CD14-positive monocyte (primary cell): ENCODE data around the gene POLE. TPM values are rescaled to one million over a fixed set of nuclear protein-coding genes. Genes with fewer than 3 reads are reported as not detected.

Experiments used
- DNase-seq, 3 donors: peaks; one replicate each; pipeline ENCODE4 v3.0.0-alpha.2; 2011 to 2022
- H2AFZ ChIP-seq: 2 replicates; pipeline ENCODE4 v1.6.0; 2012; ENCODE audit warnings: mild to moderate bottlenecking, low read depth, low read length, inconsistent platforms; ENCODE audit not compliant: insufficient read depth, poor library complexity, severe bottlenecking
- H3K27ac ChIP-seq, 2 donors: 1 replicate in 1 of 2; 2 replicates in 1 of 2; pipeline ENCODE4 v1.5.1; 2012 to 2013; ENCODE audit warnings: low read length in 2 of 2, control low read depth in 1 of 2, inconsistent platforms in 1 of 2, low read depth in 1 of 2, mild to moderate bottlenecking in 1 of 2
- H3K27me3 ChIP-seq, 2 donors: one replicate each; pipeline versions ENCODE4 v1.6.0 to v1.6.1; 2011 to 2013; ENCODE audit warnings: low read length in 2 of 2; ENCODE audit not compliant: control insufficient read depth in 2 of 2, insufficient read depth in 2 of 2
- H3K36me3 ChIP-seq, 2 donors: replicated peaks in 1 of 2; 1 replicate in 1 of 2; 2 replicates in 1 of 2; pipeline versions ENCODE4 v1.5.1 to v1.6.1; 2012 to 2013; ENCODE audit warnings: low read length in 2 of 2, control low read depth in 1 of 2, inconsistent platforms in 1 of 2, mild to moderate bottlenecking in 1 of 2; ENCODE audit not compliant: insufficient read depth in 2 of 2, control insufficient read depth in 1 of 2
- H3K4me1 ChIP-seq, 2 donors: 1 replicate in 1 of 2; 2 replicates in 1 of 2; pipeline versions ENCODE4 v1.5.1 to v1.6.1; 2012 to 2013; ENCODE audit warnings: low read length in 2 of 2, control low read depth in 1 of 2, inconsistent platforms in 1 of 2, mild to moderate bottlenecking in 1 of 2, moderate library complexity in 1 of 2; ENCODE audit not compliant: insufficient read depth in 2 of 2, control insufficient read depth in 1 of 2
- H3K4me2 ChIP-seq: replicated peaks from 2 replicates; pipeline ENCODE3; 2012; ENCODE audit warnings: low read length, moderate library complexity, mild to moderate bottlenecking; ENCODE audit not compliant: poor library complexity, severe bottlenecking; ENCODE audit errors: extremely low read depth
- H3K4me3 ChIP-seq, 3 experiments: fragments of 200-600 bp in 1 of 3; sonication (generic) in 1 of 3; replicated peaks in 1 of 3; 1 replicate in 2 of 3; 2 replicates in 1 of 3; pipeline ENCODE4 v1.5.1; 2011 to 2013; ENCODE audit warnings: low read length in 3 of 3, mild to moderate bottlenecking in 3 of 3, control low read depth in 2 of 3, low read depth in 2 of 3, inconsistent platforms in 1 of 3, moderate library complexity in 1 of 3
- H3K79me2 ChIP-seq: 2 replicates; pipeline ENCODE4 v1.6.0; 2012; ENCODE audit warnings: mild to moderate bottlenecking, control low read depth, inconsistent platforms, low read length, moderate library complexity; ENCODE audit not compliant: insufficient read depth
- H3K9ac ChIP-seq: 2 replicates; pipeline ENCODE4 v1.6.0; 2017; ENCODE audit warnings: low read length, mild to moderate bottlenecking; ENCODE audit not compliant: insufficient read depth, poor library complexity, severe bottlenecking
- H3K9me3 ChIP-seq, 2 donors: replicated peaks in 1 of 2; 1 replicate in 1 of 2; 2 replicates in 1 of 2; pipeline versions ENCODE4 v1.5.1 to v1.6.1; 2012 to 2013; ENCODE audit warnings: low read length in 2 of 2, control low read depth in 1 of 2; ENCODE audit not compliant: control insufficient read depth in 1 of 2, insufficient read depth in 1 of 2
- H4K20me1 ChIP-seq: 2 replicates; pipeline ENCODE4 v1.6.0; 2012; ENCODE audit warnings: mild to moderate bottlenecking, low read length, control low read depth, moderate library complexity; ENCODE audit not compliant: insufficient read depth
- H3K27ac Mint-ChIP-seq, 7 donors: one replicate each; pipeline ENCODE4 v1.8.0; 2020; ENCODE audit warnings: mild to moderate bottlenecking in 7 of 7, mixed read lengths in 7 of 7, moderate library complexity in 6 of 7, inconsistent platforms in 2 of 7
- H3K27me3 Mint-ChIP-seq, 3 donors: one replicate each; pipeline ENCODE4 v1.8.0; 2021 to 2022; ENCODE audit warnings: low read depth in 3 of 3, mild to moderate bottlenecking in 3 of 3, mixed read lengths in 3 of 3, moderate library complexity in 3 of 3, inconsistent platforms in 1 of 3
- H3K36me3 Mint-ChIP-seq, 2 donors: one replicate each; pipeline ENCODE4 v1.8.0; 2020; ENCODE audit warnings: mixed read lengths in 2 of 2, inconsistent platforms in 1 of 2, mild to moderate bottlenecking in 1 of 2
- H3K4me1 Mint-ChIP-seq: one replicate; pipeline ENCODE4 v1.8.0; 2020; ENCODE audit warnings: mild to moderate bottlenecking, mixed read lengths
- H3K4me3 Mint-ChIP-seq, 2 donors: one replicate each; pipeline ENCODE4 v1.8.0; 2020; ENCODE audit warnings: mild to moderate bottlenecking in 2 of 2, mixed read lengths in 2 of 2, moderate library complexity in 1 of 2
- H3K9me3 Mint-ChIP-seq, 7 donors: one replicate each; pipeline ENCODE4 v1.8.0; 2020 to 2022; ENCODE audit warnings: mixed read lengths in 7 of 7, mild to moderate bottlenecking in 6 of 7, moderate library complexity in 6 of 7, inconsistent platforms in 2 of 7
- WGBS: methylation state at CpG from one replicate; pipeline ENCODE4 v1.1.5; 2013; ENCODE audit warnings: missing lambda C conversion rate; ENCODE audit not compliant: insufficient coverage; 5-methylcytosine and 5-hydroxymethylcytosine counted together
- intact Hi-C, 2 donors: fragments of 100-400 bp; cut with micrococcal nuclease; formaldehyde crosslinking; loops; one replicate each; pipeline versions ENCODE4 v1.15.0 to v1.15.1; 2023
- polyA plus RNA-seq, 3 donors: library from polyadenylated mRNA; depleted of rRNA in 1 of 3; unstranded in 2 of 3; stranded (reverse) in 1 of 3; fragments of 300-500 nt in 2 of 3; fragments of >200 nt in 1 of 3; fragmentation: Illumina TruSeq in 2 of 3; gene quantifications; 1 replicate in 2 of 3; 2 replicates in 1 of 3; pipeline ENCODE4 v1.2.3, GENCODE V29; 2012 to 2021
- TF ChIP-seq, protein P1 (sequence below): fragments of 200-600 bp; IDR thresholded peaks from one replicate; pipeline ENCODE4 v1.8.0; 2022; ENCODE audit warnings: antibody characterized with exemption, mild to moderate bottlenecking

POLE gene
- polyA plus RNA-seq, 3 donors = 1.00 to 24.2 (median 2.2) TPM

DNA sequence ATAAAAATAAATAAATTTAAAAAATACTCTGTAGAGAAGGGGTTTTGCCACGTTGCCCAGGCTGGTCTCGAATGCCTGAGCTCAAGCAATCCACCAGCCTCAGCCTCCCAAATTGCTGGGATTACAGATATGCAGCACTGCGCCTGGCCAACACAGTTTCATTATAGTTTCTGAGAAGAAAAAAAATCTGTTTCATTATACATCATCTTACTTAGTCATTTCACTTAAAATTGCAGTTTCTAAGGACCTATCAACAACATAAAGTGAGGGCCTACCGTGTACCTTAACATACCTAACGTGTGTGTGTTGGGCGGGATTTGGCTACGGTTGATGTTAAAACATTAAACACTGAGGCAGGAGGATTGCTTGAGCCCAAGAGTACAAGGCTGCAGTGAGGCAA, 40.3 kb downstream of the POLE start:
- no peaks in the 10 kb centered on the region for H3K27me3 ChIP-seq
- H3K4me2 ChIP-seq = no peak overlapping the region
- H3K79me2 ChIP-seq = no peaks in the 10 kb centered on the region
- Mint-ChIP-seq H3K4me1 (no peaks in the 10 kb centered on the region), H3K27me3 (peaks cover 0 to 1% (median 0%) of the 10 kb centered on the region in 3 donors), H3K4me3 (no peak overlapping the region), H3K27ac (no peak overlapping the region), H3K9me3 (no peaks in the 10 kb centered on the region), H3K36me3 (peaks cover 73 to 90% of the 10 kb centered on the region in 2 donors)
- intact Hi-C loops = no loop called here
- no peak overlapping the region for H3K27ac ChIP-seq
- no peaks in the 10 kb centered on the region for H4K20me1 ChIP-seq
- no peak overlapping the region for H3K9ac ChIP-seq
- no peaks in the 10 kb centered on the region for H3K4me1 ChIP-seq
- H2AFZ ChIP-seq = no peak overlapping the region
- no peak overlapping the region for H3K4me3 ChIP-seq
- no peaks in the 10 kb centered on the region for H3K9me3 ChIP-seq
- TF ChIP-seq, protein P1, sequence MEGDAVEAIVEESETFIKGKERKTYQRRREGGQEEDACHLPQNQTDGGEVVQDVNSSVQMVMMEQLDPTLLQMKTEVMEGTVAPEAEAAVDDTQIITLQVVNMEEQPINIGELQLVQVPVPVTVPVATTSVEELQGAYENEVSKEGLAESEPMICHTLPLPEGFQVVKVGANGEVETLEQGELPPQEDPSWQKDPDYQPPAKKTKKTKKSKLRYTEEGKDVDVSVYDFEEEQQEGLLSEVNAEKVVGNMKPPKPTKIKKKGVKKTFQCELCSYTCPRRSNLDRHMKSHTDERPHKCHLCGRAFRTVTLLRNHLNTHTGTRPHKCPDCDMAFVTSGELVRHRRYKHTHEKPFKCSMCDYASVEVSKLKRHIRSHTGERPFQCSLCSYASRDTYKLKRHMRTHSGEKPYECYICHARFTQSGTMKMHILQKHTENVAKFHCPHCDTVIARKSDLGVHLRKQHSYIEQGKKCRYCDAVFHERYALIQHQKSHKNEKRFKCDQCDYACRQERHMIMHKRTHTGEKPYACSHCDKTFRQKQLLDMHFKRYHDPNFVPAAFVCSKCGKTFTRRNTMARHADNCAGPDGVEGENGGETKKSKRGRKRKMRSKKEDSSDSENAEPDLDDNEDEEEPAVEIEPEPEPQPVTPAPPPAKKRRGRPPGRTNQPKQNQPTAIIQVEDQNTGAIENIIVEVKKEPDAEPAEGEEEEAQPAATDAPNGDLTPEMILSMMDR = no peak
- no peak for DNase-seq
- no CpG with 5 or more reads among the region's 7 CpGs for WGBS
- H3K36me3 ChIP-seq = peaks cover 52 to 90% of the 10 kb centered on the region in 2 donors

DNA sequence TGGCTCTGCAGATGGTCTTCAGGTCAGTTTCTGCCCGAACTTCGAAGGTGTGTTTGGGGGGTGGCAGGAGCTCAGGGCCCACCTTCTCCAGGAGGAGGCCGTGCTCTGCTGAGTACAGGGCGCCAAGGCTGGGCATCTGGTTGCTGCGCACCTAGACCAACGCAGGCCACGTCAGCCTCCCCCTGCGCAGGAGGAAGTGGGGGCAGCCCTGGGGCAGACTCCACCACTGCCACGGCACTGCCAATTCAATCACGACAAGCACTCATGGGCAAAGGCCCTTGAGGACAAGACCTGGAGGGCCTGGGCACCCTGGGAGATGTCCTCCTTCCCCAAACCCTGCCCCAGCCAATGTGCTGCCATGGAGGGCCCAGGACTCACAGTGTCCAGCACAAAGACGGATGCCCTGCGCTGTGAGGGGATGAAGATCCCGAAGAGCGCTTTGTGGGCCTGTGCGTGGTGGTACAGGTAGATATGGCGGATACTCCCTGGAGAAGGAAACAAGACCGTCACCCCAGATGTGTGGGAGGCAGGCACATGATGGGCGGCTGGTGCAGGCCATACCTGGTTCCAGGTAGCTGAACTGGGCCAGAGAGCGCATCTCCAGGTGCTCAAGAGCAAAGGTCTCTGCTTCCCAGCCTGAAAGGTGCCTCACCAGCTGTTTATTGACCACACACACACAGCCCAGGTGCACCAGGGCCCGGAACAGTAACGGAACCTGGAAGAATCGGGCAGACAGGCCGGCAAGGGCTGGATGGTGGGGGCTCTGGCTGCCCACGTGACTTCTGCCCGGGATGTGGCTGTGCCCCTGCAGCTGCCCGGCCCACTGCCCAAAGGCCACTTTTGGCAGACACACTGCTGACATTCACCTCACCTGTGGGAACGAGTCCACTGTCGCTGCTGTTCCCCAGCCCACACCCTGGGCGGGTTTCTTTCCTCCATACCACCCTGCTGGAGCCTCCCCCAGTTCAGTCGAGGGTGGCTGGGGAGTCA, 44.0 kb downstream of the POLE start:
- H3K4me3 ChIP-seq = no peak overlapping the region
- TF ChIP-seq, protein P1 = no peak
- intact Hi-C loops = no loop called here
- no peak overlapping the region for H3K27ac ChIP-seq
- no peaks in the 10 kb centered on the region for H4K20me1 ChIP-seq
- no peak for DNase-seq
- H3K27me3 Mint-ChIP-seq = peaks cover 0 to 1% (median 0%) of the 10 kb centered on the region in 3 donors
- H3K4me1 ChIP-seq = no peaks in the 10 kb centered on the region
- no peak overlapping the region for H3K27ac Mint-ChIP-seq
- no peaks in the 10 kb centered on the region for H3K9me3 ChIP-seq
- no peak overlapping the region for H2AFZ ChIP-seq
- no peaks in the 10 kb centered on the region for H3K27me3 ChIP-seq
- H3K4me3 Mint-ChIP-seq = no peak overlapping the region
- H3K4me1 Mint-ChIP-seq = no peaks in the 10 kb centered on the region
- WGBS = 98% methylated on average over 19 of the region's 30 CpGs
- no peak overlapping the region for H3K4me2 ChIP-seq
- no peaks in the 10 kb centered on the region for H3K79me2 ChIP-seq
- peaks cover 71 to 85% of the 10 kb centered on the region in 2 donors for H3K36me3 Mint-ChIP-seq
- H3K36me3 ChIP-seq = peaks cover 54 to 89% of the 10 kb centered on the region in 2 donors
- H3K9me3 Mint-ChIP-seq = no peaks in the 10 kb centered on the region
- no peak overlapping the region for H3K9ac ChIP-seq
